NCI-H2029 (cell line): ENCODE results near the gene GRM4.

Experiments used
- DNase-seq: peaks from one replicate; lab custom pipeline; 2025; lab: John Stamatoyannopoulos, UW

GRM4 gene

GRCh38 chr6:34084591-34085290 is 61.1 kb downstream of the GRM4 start:
- no peak for DNase-seq

- no peak for DNase-seq
These were observed 62.8 kb downstream of the GRM4 start for GRCh38 chr6:34082864-34083626.

- DNase-seq: no peak
These were observed 63.5 kb downstream of the GRM4 start for GRCh38 chr6:34082348-34082747.

- no peak for DNase-seq
These were observed 65.5 kb downstream of the GRM4 start for GRCh38 chr6:34080357-34080756.

GRCh38 chr6:34079899-34080298 is 66.0 kb downstream of the GRM4 start:
- no peak for DNase-seq

GRCh38 chr6:34075906-34076305 is 70.0 kb downstream of the GRM4 start:
- no peak for DNase-seq

GRCh38 chr6:34074064-34074742 is 71.7 kb downstream of the GRM4 start:
- DNase-seq: no peak

GRCh38 chr6:34073540-34073939 is 72.3 kb downstream of the GRM4 start:
- DNase-seq: no peak

- DNase-seq: no peak
These were observed 73.2 kb downstream of the GRM4 start for GRCh38 chr6:34072727-34073126.

- no peak for DNase-seq
These were observed 74.0 kb downstream of the GRM4 start for GRCh38 chr6:34071884-34072379.

GRCh38 chr6:34071136-34071883 is 74.6 kb downstream of the GRM4 start:
- no peak for DNase-seq

- DNase-seq: no peak
These were observed 75.4 kb downstream of the GRM4 start for GRCh38 chr6:34070315-34071135.

GRCh38 chr6:34068462-34069044 is 77.3 kb downstream of the GRM4 start:
- DNase-seq: no peak

GRCh38 chr6:34067814-34068213 is 78.1 kb downstream of the GRM4 start:
- no peak for DNase-seq

GRCh38 chr6:34066772-34067770 is 78.8 kb downstream of the GRM4 start:
- no peak for DNase-seq

- DNase-seq: no peak
These were observed 79.7 kb downstream of the GRM4 start for GRCh38 chr6:34066218-34066571.

- no peak for DNase-seq
These were observed 80.2 kb downstream of the GRM4 start for GRCh38 chr6:34065466-34066217.

GRCh38 chr6:34064675-34065074 is 81.2 kb downstream of the GRM4 start:
- no peak for DNase-seq

- DNase-seq: no peak
These were observed 82.2 kb downstream of the GRM4 start for GRCh38 chr6:34063651-34064050.
